Measurements from ENCODE around the gene PIK3R6.

- TF ChIP-seq CTCF (conservative IDR thresholded peaks at IDR 0.05; ENCODE audit: low read depth in 2 of 2), result no peak
- no peak for TF ChIP-seq EZH2phosphoT487 (IDR thresholded peaks at IDR 0.05; ENCODE audit: unreplicated experiment)
- no peak for TF ChIP-seq REST (IDR thresholded peaks at IDR 0.05; ENCODE audit: unreplicated experiment)
- TF ChIP-seq CREB1 (CRISPR knock-in tag; IDR thresholded peaks at IDR 0.05; ENCODE audit: low read depth), result no peak
- TF ChIP-seq EZH2 (IDR thresholded peaks at IDR 0.05; ENCODE audit: low read depth, unreplicated experiment), result no peak
- TF ChIP-seq JUNB (IDR thresholded peaks at IDR 0.05; ENCODE audit: unreplicated experiment), result no peak
- TF ChIP-seq ZNF114 (CRISPR knock-in tag; IDR thresholded peaks at IDR 0.05), result no peak
- TF ChIP-seq POLR2AphosphoS5 (IDR thresholded peaks at IDR 0.05; ENCODE audit: low read depth), result no peak
- TF ChIP-seq, protein P1, sequence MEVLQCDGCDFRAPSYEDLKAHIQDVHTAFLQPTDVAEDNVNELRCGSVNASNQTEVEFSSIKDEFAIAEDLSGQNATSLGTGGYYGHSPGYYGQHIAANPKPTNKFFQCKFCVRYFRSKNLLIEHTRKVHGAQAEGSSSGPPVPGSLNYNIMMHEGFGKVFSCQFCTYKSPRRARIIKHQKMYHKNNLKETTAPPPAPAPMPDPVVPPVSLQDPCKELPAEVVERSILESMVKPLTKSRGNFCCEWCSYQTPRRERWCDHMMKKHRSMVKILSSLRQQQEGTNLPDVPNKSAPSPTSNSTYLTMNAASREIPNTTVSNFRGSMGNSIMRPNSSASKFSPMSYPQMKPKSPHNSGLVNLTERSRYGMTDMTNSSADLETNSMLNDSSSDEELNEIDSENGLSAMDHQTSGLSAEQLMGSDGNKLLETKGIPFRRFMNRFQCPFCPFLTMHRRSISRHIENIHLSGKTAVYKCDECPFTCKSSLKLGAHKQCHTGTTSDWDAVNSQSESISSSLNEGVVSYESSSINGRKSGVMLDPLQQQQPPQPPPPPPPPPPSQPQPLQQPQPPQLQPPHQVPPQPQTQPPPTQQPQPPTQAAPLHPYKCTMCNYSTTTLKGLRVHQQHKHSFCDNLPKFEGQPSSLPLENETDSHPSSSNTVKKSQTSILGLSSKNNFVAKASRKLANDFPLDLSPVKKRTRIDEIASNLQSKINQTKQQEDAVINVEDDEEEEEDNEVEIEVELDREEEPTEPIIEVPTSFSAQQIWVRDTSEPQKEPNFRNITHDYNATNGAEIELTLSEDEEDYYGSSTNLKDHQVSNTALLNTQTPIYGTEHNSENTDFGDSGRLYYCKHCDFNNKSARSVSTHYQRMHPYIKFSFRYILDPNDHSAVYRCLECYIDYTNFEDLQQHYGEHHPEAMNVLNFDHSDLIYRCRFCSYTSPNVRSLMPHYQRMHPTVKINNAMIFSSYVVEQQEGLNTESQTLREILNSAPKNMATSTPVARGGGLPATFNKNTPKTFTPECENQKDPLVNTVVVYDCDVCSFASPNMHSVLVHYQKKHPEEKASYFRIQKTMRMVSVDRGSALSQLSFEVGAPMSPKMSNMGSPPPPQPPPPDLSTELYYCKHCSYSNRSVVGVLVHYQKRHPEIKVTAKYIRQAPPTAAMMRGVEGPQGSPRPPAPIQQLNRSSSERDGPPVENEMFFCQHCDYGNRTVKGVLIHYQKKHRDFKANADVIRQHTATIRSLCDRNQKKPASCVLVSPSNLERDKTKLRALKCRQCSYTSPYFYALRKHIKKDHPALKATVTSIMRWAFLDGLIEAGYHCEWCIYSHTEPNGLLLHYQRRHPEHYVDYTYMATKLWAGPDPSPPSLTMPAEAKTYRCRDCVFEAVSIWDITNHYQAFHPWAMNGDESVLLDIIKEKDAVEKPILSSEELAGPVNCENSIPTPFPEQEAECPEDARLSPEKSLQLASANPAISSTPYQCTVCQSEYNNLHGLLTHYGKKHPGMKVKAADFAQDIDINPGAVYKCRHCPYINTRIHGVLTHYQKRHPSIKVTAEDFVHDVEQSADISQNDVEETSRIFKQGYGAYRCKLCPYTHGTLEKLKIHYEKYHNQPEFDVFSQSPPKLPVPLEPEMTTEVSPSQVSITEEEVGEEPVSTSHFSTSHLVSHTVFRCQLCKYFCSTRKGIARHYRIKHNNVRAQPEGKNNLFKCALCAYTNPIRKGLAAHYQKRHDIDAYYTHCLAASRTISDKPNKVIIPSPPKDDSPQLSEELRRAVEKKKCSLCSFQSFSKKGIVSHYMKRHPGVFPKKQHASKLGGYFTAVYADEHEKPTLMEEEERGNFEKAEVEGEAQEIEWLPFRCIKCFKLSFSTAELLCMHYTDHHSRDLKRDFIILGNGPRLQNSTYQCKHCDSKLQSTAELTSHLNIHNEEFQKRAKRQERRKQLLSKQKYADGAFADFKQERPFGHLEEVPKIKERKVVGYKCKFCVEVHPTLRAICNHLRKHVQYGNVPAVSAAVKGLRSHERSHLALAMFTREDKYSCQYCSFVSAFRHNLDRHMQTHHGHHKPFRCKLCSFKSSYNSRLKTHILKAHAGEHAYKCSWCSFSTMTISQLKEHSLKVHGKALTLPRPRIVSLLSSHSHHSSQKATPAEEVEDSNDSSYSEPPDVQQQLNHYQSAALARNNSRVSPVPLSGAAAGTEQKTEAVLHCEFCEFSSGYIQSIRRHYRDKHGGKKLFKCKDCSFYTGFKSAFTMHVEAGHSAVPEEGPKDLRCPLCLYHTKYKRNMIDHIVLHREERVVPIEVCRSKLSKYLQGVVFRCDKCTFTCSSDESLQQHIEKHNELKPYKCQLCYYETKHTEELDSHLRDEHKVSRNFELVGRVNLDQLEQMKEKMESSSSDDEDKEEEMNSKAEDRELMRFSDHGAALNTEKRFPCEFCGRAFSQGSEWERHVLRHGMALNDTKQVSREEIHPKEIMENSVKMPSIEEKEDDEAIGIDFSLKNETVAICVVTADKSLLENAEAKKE (CRISPR knock-in tag; IDR thresholded peaks at IDR 0.05), result no peak
- no peak for TF ChIP-seq ZNF331 (CRISPR knock-in tag; IDR thresholded peaks at IDR 0.05; ENCODE audit: low read depth)
Measured at GRCh38 chr17:8791910-8792270, 75.6 kb downstream of the PIK3R6 start.
